VCaP (cell line): ENCODE results near the gene KLRK1.
A peak's percentile ranks its signal among the peaks of the same experiment; 100 is the strongest.
"Not testable (repeated sequence)": the region's sequence is repeated elsewhere in the genome, so short reads cannot be mapped to it uniquely, and the experiment has no call there.

ENCODE experiments used
- H3K27ac ChIP-seq: fragments of 450-650 bp; 2 replicates; pipeline ENCODE4 v1.5.1; 2017
- TF ChIP-seq, protein P1 (sequence below): fragments of 450-650 bp; conservative IDR thresholded peaks from 2 replicates; pipeline ENCODE4 v1.5.1; 2017; ENCODE audit warnings: mild to moderate bottlenecking, moderate library complexity

KLRK1 gene

GRCh38 chr12:10381928-10382628, 7.8 kb downstream of the KLRK1 start:
- TF ChIP-seq, protein P1, sequence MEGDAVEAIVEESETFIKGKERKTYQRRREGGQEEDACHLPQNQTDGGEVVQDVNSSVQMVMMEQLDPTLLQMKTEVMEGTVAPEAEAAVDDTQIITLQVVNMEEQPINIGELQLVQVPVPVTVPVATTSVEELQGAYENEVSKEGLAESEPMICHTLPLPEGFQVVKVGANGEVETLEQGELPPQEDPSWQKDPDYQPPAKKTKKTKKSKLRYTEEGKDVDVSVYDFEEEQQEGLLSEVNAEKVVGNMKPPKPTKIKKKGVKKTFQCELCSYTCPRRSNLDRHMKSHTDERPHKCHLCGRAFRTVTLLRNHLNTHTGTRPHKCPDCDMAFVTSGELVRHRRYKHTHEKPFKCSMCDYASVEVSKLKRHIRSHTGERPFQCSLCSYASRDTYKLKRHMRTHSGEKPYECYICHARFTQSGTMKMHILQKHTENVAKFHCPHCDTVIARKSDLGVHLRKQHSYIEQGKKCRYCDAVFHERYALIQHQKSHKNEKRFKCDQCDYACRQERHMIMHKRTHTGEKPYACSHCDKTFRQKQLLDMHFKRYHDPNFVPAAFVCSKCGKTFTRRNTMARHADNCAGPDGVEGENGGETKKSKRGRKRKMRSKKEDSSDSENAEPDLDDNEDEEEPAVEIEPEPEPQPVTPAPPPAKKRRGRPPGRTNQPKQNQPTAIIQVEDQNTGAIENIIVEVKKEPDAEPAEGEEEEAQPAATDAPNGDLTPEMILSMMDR, result no peak
- no peak overlapping the region for H3K27ac ChIP-seq

DNA sequence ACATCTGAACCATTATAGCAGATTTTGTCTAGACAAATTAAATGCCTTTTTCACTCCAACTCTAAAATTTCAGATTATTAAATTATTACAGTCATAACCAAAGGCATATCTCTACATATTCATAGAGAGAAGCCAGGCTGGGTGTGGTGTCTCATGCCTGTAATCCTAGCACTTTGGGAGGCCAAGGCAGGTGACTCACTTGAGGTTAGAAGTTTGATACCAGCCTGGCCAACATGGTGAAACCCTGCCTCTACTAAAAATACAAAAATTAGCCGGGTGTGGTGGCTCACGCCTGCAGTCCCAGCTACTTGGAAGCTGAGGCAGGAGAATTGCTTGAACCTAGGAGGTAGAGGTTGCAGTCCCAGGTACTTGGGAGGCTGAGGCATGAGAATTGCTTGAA, 11.1 kb downstream of the KLRK1 start:
- H3K27ac ChIP-seq, result not testable (repeated sequence)

- TF ChIP-seq, protein P1, result no peak
- H3K27ac ChIP-seq, result no peak overlapping the region
Observed at GRCh38 chr12:10374624-10375018, 15.2 kb downstream of the KLRK1 start.

- TF ChIP-seq, protein P1, result no peak
- H3K27ac ChIP-seq, result peak overlapping the region; percentile 63
Observed at GRCh38 chr12:10372559-10372958, 17.3 kb downstream of the KLRK1 start.

GRCh38 chr12:10371893-10372535, 17.8 kb downstream of the KLRK1 start:
- H3K27ac ChIP-seq, result peak overlapping the region; percentile 63

DNA sequence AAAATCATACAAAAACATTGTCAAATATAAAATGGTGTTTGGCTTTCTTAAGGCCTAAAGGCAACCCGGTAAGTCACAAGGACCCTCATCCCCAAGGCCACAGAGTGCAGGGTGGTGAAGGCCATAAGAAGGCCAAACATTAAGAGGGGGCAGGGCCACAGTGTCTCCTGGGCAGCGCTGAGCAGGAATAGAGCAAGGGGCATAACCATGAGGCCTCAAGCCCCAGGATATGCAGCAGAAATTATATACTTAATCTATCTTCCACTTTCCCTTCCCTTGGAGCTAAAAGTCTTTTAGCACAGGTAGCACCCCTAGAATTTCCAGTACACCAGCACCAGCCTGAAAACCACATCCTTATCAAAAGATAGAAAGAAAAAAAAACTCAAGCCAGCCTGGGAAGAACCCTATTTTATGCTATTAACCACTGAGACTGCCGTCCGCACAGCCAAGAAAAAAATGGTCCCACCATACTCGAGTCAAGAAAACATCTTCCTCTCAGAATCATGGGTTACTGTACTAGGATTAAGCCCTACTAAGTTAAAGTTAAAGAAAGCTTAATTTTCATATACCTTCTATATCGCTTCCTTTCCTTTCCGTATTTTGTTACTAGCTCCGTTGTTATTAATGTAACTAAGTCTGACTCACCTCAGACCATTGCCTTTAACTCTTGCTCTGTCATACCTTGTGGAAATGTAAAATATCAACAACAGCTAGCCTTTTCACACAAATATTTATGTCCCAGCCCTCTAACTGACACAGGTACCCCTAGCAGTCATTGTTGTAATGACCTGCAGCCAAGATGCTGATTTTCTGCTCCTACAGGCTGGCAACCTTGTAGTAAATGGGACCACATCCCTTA, 20.1 kb downstream of the KLRK1 start:
- no peak overlapping the region for H3K27ac ChIP-seq
- TF ChIP-seq, protein P1, result no peak

- H3K27ac ChIP-seq, result peak overlapping the region; percentile 96
- TF ChIP-seq, protein P1, result no peak
Observed at GRCh38 chr12:10368206-10369171, 21.4 kb downstream of the KLRK1 start.

GRCh38 chr12:10367714-10368113, 22.1 kb downstream of the KLRK1 start:
- peak overlapping the region; percentile 96 for H3K27ac ChIP-seq
